MG63 (cell line): Measurements from ENCODE around the gene MDM2. TPM values are rescaled to one million over a fixed set of nuclear protein-coding genes. Genes with fewer than 3 reads are reported as not detected.
A peak's percentile ranks its signal among the peaks of the same experiment; 100 is the strongest.
"Not testable (repeated sequence)": the region's sequence is repeated elsewhere in the genome, so short reads cannot be mapped to it uniquely, and the experiment has no call there.

Experiments used
- DNase-seq: peaks from one replicate; pipeline ENCODE4 v3.0.0-alpha.2; 2020
- H3K27me3 ChIP-seq: fragments of 250-450 bp; sonication (Bioruptor Pico); 2 replicates; pipeline ENCODE4 v1.5.1; 2020; ENCODE audit warnings: mild to moderate bottlenecking, moderate library complexity
- H3K36me3 ChIP-seq: fragments of 250-450 bp; sonication (Bioruptor Pico); 2 replicates; pipeline ENCODE4 v1.5.1; 2020; ENCODE audit warnings: mild to moderate bottlenecking, moderate library complexity
- H3K4me3 ChIP-seq: fragments of 250-450 bp; sonication (Bioruptor Pico); 2 replicates; pipeline ENCODE4 v1.5.1; 2020; ENCODE audit warnings: mild to moderate bottlenecking, moderate library complexity
- H3K9me3 ChIP-seq: fragments of 250-450 bp; sonication (Bioruptor Pico); 2 replicates; pipeline ENCODE4 v1.5.1; 2020; ENCODE audit warnings: mild to moderate bottlenecking, moderate library complexity
- total RNA-seq: library from RNA; depleted of rRNA; stranded (reverse); fragments of >200 nt; shearing (Covaris generic); gene quantifications from 2 replicates; pipeline ENCODE4 v1.2.3, GENCODE V29; 2014; ENCODE audit warnings: low replicate concordance

The MDM2 gene
- total RNA-seq, 1 experiment from 2014 or later: 17.4 TPM

DNA sequence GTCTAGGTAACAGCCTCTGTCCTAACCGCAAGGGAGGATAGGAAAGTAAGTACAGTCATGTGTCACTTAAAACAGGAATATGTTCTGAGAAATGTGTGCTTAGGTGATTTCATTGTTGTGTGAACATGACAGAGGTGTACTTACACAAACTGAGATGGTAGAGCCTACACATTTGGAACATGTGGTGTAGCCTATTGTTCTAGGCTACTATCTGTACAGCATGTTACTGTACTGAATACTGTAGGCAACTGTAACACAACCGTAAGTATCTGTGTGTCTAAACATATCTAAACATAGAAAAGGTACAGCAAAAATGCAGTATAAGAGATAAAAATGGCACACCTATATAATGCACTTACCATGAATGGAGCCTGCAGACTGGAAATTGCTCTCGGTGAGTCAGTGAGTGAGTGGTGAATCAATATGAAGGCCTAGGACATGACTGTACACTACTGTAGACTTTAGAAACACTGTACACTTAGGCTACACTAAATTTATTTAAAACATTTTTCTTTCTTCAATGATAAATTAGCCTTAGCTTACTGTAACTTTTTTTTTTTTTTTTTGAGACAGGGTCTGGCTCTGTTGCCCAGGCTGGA, 13.2 kb upstream of the MDM2 start:
- DNase-seq: peak; percentile 20
- Histone ChIP-seq H3K27me3 (no peaks in the 10 kb centered on the region), H3K9me3 (no peaks in the 10 kb centered on the region)

DNA sequence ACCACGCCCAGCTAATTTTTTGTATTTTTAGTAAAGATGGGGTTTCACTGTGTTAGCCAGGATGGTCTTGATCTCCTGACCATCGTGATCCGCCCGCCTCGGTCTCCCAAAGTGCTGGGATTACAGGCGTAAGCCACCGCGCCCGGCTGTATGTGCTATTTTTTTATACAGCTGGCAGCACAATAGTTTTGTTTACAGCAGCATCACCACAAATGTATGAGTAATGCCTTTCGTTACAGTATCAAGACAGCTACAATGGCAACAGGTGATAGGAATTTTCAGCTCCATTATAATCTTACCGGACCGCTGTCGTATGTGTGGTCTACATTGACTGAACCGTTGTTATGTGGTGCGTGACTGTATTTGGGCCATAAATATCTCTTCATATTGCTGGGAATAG, 11.6 kb upstream of the MDM2 start:
- Histone ChIP-seq H3K36me3 (no peaks in the 10 kb centered on the region), H3K9me3 (no peaks in the 10 kb centered on the region), H3K27me3 (no peaks in the 10 kb centered on the region), H3K4me3 (no peak overlapping the region)
- no peak for DNase-seq

More for the DNA sequence above, 13.2 kb upstream of the MDM2 start:
- no peaks in the 10 kb centered on the region for H3K36me3 ChIP-seq
- H3K4me3 ChIP-seq: no peak overlapping the region

GRCh38 chr12:68798882-68799234, 9.1 kb upstream of the MDM2 start:
- Histone ChIP-seq H3K36me3 (no peaks in the 10 kb centered on the region), H3K27me3 (no peaks in the 10 kb centered on the region), H3K9me3 (no peaks in the 10 kb centered on the region), H3K4me3 (no peak overlapping the region)
- DNase-seq: no peak

DNA sequence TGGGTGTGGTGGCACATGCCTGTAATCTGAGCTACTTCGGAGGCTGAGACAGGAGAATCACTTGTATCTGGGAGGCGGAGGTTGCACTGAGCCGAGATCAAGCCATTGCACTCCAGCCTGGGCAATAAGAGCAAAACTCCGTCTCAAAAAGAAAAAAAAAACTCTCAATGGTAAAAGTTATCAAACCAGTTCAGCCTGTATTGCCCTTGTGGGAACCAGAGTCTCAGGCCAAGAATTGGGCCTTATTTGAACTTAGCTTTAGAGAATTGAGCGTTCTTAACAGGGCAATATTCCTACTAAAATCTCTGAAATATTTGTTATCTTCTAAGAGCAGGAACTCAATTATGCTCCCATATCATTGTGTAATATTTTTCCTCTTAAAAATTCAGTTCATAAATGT, 7.7 kb upstream of the MDM2 start:
- Histone ChIP-seq H3K36me3 (no peaks in the 10 kb centered on the region), H3K4me3 (no peak overlapping the region), H3K9me3 (no peaks in the 10 kb centered on the region), H3K27me3 (no peaks in the 10 kb centered on the region)
- DNase-seq: no peak

- H3K4me3 ChIP-seq, H3K9me3 ChIP-seq, H3K36me3 ChIP-seq, H3K27me3 ChIP-seq, DNase-seq: not testable (repeated sequence)
Measured at GRCh38 chr12:68801124-68801523, 6.9 kb upstream of the MDM2 start.

- H3K9me3 ChIP-seq, DNase-seq, H3K27me3 ChIP-seq, H3K4me3 ChIP-seq, H3K36me3 ChIP-seq: not testable (repeated sequence)
Measured at GRCh38 chr12:68802372-68802745, 5.6 kb upstream of the MDM2 start.

GRCh38 chr12:68802911-68803651, 4.9 kb upstream of the MDM2 start:
- peak; percentile 28 for DNase-seq
- not testable (repeated sequence) for H3K27me3 ChIP-seq, H3K4me3 ChIP-seq

GRCh38 chr12:68803948-68804656, 3.9 kb upstream of the MDM2 start:
- Histone ChIP-seq H3K9me3 (no peaks in the 10 kb centered on the region), H3K4me3 (no peak overlapping the region), H3K27me3 (no peaks in the 10 kb centered on the region), H3K36me3 (peaks cover 5% of the 10 kb centered on the region)
- DNase-seq: no peak

More at GRCh38 chr12:68802911-68803651, 4.9 kb upstream of the MDM2 start:
- not testable (repeated sequence) for H3K36me3 ChIP-seq, H3K9me3 ChIP-seq

- Histone ChIP-seq H3K36me3 (peaks cover 14% of the 10 kb centered on the region), H3K9me3 (no peaks in the 10 kb centered on the region; the same call in 1 of the 2 replicates), H3K27me3 (no peaks in the 10 kb centered on the region), H3K4me3 (no peak overlapping the region)
- no peak for DNase-seq
Measured at GRCh38 chr12:68804657-68805591, 3.1 kb upstream of the MDM2 start.

DNA sequence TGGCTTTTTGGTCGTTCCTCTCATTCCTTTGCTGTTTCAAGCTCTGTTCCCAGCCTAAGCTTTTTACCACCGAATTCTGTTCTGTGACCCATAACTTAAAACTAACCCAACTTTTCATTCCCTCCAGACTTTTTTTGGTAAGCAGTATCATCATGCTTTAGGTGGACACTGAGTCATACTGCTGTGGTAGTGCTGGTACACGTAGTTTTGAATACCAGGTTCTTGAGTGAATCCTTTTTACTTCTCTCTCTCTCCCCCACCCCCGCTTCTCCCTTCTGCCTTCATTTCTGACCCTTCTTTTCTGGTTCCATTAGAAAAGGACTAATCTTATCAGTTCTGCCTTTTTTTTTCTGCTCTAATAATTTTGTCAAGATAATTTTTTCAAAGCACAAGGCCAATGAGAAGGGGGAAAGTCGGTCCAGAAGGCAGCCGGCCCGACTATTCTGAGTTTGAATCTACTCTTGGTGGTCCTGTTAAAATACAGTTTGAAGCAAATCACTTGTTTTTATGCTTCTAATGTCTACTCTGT, 2.3 kb upstream of the MDM2 start:
- H3K4me3 ChIP-seq: no peak overlapping the region
- no peak for DNase-seq
- peaks cover 21% of the 10 kb centered on the region for H3K36me3 ChIP-seq
- no peaks in the 10 kb centered on the region; the same call in 1 of the 2 replicates for H3K9me3 ChIP-seq
- H3K27me3 ChIP-seq: no peaks in the 10 kb centered on the region

- H3K4me3 ChIP-seq: peak overlapping the region; percentile 99
- H3K36me3 ChIP-seq: peaks cover 29% of the 10 kb centered on the region
- no peaks in the 10 kb centered on the region for H3K27me3 ChIP-seq
- no peak for DNase-seq
- no peaks in the 10 kb centered on the region; the same call in 1 of the 2 replicates for H3K9me3 ChIP-seq
Measured at GRCh38 chr12:68806488-68807237, 1.3 kb upstream of the MDM2 start.

- not testable (repeated sequence) for DNase-seq, H3K9me3 ChIP-seq, H3K27me3 ChIP-seq
- H3K4me3 ChIP-seq: peak overlapping the region; percentile 99
- H3K36me3 ChIP-seq: peaks cover 30% of the 10 kb centered on the region
Measured at GRCh38 chr12:68807274-68807575, 752 bp upstream of the MDM2 start.

DNA sequence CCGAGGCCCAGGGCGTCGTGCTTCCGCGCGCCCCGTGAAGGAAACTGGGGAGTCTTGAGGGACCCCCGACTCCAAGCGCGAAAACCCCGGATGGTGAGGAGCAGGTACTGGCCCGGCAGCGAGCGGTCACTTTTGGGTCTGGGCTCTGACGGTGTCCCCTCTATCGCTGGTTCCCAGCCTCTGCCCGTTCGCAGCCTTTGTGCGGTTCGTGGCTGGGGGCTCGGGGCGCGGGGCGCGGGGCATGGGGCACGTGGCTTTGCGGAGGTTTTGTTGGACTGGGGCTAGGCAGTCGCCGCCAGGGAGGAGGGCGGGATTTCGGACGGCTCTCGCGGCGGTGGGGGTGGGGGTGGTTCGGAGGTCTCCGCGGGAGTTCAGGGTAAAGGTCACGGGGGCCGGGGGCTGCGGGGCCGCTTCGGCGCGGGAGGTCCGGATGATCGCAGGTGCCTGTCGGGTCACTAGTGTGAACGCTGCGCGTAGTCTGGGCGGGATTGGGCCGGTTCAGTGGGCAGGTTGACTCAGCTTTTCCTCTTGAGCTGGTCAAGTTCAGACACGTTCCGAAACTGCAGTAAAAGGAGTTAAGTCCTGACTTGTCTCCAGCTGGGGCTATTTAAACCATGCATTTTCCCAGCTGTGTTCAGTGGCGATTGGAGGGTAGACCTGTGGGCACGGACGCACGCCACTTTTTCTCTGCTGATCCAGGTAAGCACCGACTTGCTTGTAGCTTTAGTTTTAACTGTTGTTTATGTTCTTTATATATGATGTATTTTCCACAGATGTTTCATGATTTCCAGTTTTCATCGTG, 612 bp downstream of the MDM2 start:
- Histone ChIP-seq H3K9me3 (no peaks in the 10 kb centered on the region; the same call in 1 of the 2 replicates), H3K36me3 (peaks cover 44% of the 10 kb centered on the region), H3K27me3 (no peaks in the 10 kb centered on the region), H3K4me3 (peak overlapping the region; percentile 99)
- peak; percentile 91 for DNase-seq

GRCh38 chr12:68809190-68810026, 1.4 kb downstream of the MDM2 start:
- Histone ChIP-seq H3K4me3 (peak overlapping the region; percentile 99), H3K9me3 (no peaks in the 10 kb centered on the region; the same call in 1 of the 2 replicates), H3K27me3 (no peaks in the 10 kb centered on the region), H3K36me3 (peaks cover 52% of the 10 kb centered on the region)
- no peak for DNase-seq

DNA sequence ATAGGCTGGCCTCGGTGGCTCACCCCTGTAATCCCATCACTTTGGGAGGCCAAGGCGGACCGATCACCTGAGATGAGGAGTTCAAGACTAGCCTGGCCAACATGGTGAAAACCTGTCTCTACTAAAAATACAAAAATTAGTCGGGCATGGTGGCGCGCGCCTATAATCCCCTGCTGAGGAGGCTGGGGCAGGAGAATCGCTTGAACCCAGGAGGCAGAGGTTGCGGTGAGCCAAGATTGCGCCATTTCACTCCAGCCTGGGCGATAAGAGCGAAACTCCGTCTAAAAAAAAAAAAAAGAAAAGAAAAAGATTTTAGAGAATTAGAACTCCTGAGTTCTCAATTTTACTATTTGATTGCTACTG, 2.0 kb downstream of the MDM2 start:
- H3K9me3 ChIP-seq, H3K4me3 ChIP-seq, DNase-seq, H3K27me3 ChIP-seq: not testable (repeated sequence)
- peaks cover 58% of the 10 kb centered on the region for H3K36me3 ChIP-seq
